ENCODE results near the gene COX10. TPM values are rescaled to one million over a fixed set of nuclear protein-coding genes. Genes with fewer than 3 reads are reported as not detected.

COX10 gene
- polyA plus RNA-seq, 1 donor (not counting 4 experiments of a cell fraction or from before 2014, with no cell fraction given), result 14.3 TPM

DNA sequence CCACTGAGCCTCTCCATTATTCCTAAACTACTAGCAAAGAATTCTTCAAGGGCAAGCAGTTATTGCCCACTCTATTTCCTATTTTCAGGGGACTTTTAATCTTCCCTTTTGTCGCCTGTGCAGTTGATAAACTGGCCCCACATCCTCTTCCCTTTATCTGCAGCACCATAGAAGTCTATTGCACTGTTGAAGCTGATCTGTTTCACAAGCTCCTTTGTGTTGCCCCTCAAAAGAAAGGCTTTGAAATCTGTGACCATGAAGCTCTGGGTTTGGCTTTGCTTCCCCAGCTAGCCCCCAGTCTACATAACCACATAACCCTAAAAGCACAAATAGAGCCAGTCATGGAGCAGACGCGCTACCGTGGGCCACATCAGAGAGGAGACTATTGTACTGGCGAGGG is 130.3 kb downstream of the COX10 start:
- FAIRE-seq, result no peak
- no peak for DNase-seq (ENCODE audit: low read depth, low spot score)
- peaks cover 0 to 2% of the 10 kb centered on the region in 2 experiments for H3K36me3 ChIP-seq (ENCODE audit: control insufficient read depth in 2 of 2, extremely low read depth in 1 of 2, insufficient read depth in 2 of 2, low read length in 2 of 2)
- no peaks in the 10 kb centered on the region for H4K20me1 ChIP-seq (ENCODE audit: control insufficient read depth, extremely low read depth, insufficient read depth, low read length)
- H3K27ac ChIP-seq (ENCODE audit: control insufficient read depth, insufficient read depth, low read length), result no peak overlapping the region
- H3K9ac ChIP-seq (ENCODE audit: control insufficient read depth, extremely low read depth, insufficient read depth, low read length), result no peak overlapping the region
- H3K4me1 ChIP-seq (ENCODE audit: control insufficient read depth, extremely low read depth, insufficient read depth, low read length), result no peaks in the 10 kb centered on the region
- no peak overlapping the region for H2AFZ ChIP-seq (ENCODE audit: control insufficient read depth, low read length)
- no peak overlapping the region for H3K4me3 ChIP-seq (ENCODE audit: control insufficient read depth in 2 of 3, extremely low read depth in 1 of 3, insufficient read depth in 2 of 3, low read depth in 1 of 3, low read length in 3 of 3)
- no peak overlapping the region for H3K4me2 ChIP-seq (ENCODE audit: control insufficient read depth, extremely low read depth, insufficient read depth, low read depth, low read length)
- H3K79me2 ChIP-seq (ENCODE audit: control insufficient read depth, insufficient read depth, low read length), result no peaks in the 10 kb centered on the region
- no peaks in the 10 kb centered on the region for H3K27me3 ChIP-seq (ENCODE audit: control insufficient read depth, extremely low read depth, insufficient read depth, low read length)
- dilution Hi-C loops (cut with MboI; ENCODE audit: extremely low pct_ligation_motif_present, low sequenced_read_pairs), result no loop called here
- H3K9me1 ChIP-seq (ENCODE audit: control insufficient read depth, extremely low read depth, insufficient read depth, low read length), result no peaks in the 10 kb centered on the region
- TF ChIP-seq, protein P1, sequence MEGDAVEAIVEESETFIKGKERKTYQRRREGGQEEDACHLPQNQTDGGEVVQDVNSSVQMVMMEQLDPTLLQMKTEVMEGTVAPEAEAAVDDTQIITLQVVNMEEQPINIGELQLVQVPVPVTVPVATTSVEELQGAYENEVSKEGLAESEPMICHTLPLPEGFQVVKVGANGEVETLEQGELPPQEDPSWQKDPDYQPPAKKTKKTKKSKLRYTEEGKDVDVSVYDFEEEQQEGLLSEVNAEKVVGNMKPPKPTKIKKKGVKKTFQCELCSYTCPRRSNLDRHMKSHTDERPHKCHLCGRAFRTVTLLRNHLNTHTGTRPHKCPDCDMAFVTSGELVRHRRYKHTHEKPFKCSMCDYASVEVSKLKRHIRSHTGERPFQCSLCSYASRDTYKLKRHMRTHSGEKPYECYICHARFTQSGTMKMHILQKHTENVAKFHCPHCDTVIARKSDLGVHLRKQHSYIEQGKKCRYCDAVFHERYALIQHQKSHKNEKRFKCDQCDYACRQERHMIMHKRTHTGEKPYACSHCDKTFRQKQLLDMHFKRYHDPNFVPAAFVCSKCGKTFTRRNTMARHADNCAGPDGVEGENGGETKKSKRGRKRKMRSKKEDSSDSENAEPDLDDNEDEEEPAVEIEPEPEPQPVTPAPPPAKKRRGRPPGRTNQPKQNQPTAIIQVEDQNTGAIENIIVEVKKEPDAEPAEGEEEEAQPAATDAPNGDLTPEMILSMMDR (optimal IDR thresholded peaks at IDR 0.05 in 1 of 3, IDR thresholded peaks at IDR 0.05 in 1 of 3, conservative IDR thresholded peaks at IDR 0.05 in 1 of 3; ENCODE audit: extremely low read depth in 1 of 3, insufficient read depth in 2 of 3, low read length in 3 of 3), result no peak
- TF ChIP-seq EZH2 (IDR thresholded peaks at IDR 0.05; ENCODE audit: low read length), result no peak
- H3K9me3 ChIP-seq (ENCODE audit: control insufficient read depth, low read depth, low read length), result no peaks in the 10 kb centered on the region

DNA sequence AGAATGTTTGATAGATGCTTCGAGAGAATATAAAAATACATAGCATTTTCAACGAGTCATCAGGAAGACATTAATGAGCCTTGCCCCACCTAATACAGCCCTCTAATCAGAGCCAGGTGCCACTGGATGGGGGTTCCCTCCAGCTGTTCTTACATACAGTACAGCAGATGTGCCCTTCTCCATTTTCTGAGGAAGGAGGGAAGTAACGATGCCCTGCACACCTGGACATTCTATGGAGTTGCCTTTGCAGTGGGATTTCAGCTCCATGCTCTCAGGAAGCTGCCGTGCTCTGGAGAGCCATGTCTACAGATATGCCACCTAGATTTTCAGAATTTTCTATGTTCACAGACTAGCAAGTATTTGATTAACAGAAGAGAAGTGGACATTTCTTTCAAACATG is 131.1 kb downstream of the COX10 start:
- DNase-seq (ENCODE audit: low read depth, low spot score) (no peak), FAIRE-seq (no peak)
- Histone ChIP-seq H3K79me2 (ENCODE audit: control insufficient read depth, insufficient read depth, low read length) (no peaks in the 10 kb centered on the region), H2AFZ (ENCODE audit: control insufficient read depth, low read length) (no peak overlapping the region), H3K36me3 (ENCODE audit: control insufficient read depth in 2 of 2, extremely low read depth in 1 of 2, insufficient read depth in 2 of 2, low read length in 2 of 2) (peaks cover 0 to 2% of the 10 kb centered on the region in 2 experiments), H3K4me1 (ENCODE audit: control insufficient read depth, extremely low read depth, insufficient read depth, low read length) (no peaks in the 10 kb centered on the region), H3K9ac (ENCODE audit: control insufficient read depth, extremely low read depth, insufficient read depth, low read length) (no peak overlapping the region), H4K20me1 (ENCODE audit: control insufficient read depth, extremely low read depth, insufficient read depth, low read length) (peaks cover 3% of the 10 kb centered on the region), H3K4me2 (ENCODE audit: control insufficient read depth, extremely low read depth, insufficient read depth, low read depth, low read length) (no peak overlapping the region), H3K4me3 (ENCODE audit: control insufficient read depth in 2 of 3, extremely low read depth in 1 of 3, insufficient read depth in 2 of 3, low read depth in 1 of 3, low read length in 3 of 3) (no peak overlapping the region), H3K9me3 (ENCODE audit: control insufficient read depth, low read depth, low read length) (no peaks in the 10 kb centered on the region), H3K27me3 (ENCODE audit: control insufficient read depth, extremely low read depth, insufficient read depth, low read length) (no peaks in the 10 kb centered on the region), H3K27ac (ENCODE audit: control insufficient read depth, insufficient read depth, low read length) (no peak overlapping the region), H3K9me1 (ENCODE audit: control insufficient read depth, extremely low read depth, insufficient read depth, low read length) (no peaks in the 10 kb centered on the region)
- dilution Hi-C loops (cut with MboI; ENCODE audit: extremely low pct_ligation_motif_present, low sequenced_read_pairs), result no loop called here
- TF ChIP-seq EZH2 (IDR thresholded peaks at IDR 0.05; ENCODE audit: low read length), result no peak
- TF ChIP-seq, protein P1 (optimal IDR thresholded peaks at IDR 0.05 in 1 of 3, IDR thresholded peaks at IDR 0.05 in 1 of 3, conservative IDR thresholded peaks at IDR 0.05 in 1 of 3; ENCODE audit: extremely low read depth in 1 of 3, insufficient read depth in 2 of 3, low read length in 3 of 3), result no peak

All from keratinocyte (primary cell).